Right lobe of liver (tissue), 4 donors: ENCODE measurements around the gene SMIM35.

Experiments
- CTCF ChIP-seq, 4 donors: fragments of 200-600 bp in 3 of 4; fragments of 450-650 bp in 1 of 4; IDR thresholded peaks; one replicate each; pipeline versions ENCODE4 v1.5.1 to v1.8.0; 2016 to 2022; ENCODE audit warnings: antibody characterized with exemption in 4 of 4, mild to moderate bottlenecking in 2 of 4
- POLR2A ChIP-seq: fragments of 450-650 bp; IDR thresholded peaks from one replicate; pipeline ENCODE4 v1.6.1; 2017; ENCODE audit warnings: antibody characterized with exemption, mild to moderate bottlenecking
- donor health status: DM: no; HTN: no; CAD: no.
- donor health status: DM: no; HTN: no; CAD: no.
- donor health status: DM: no; HTN: yes; CAD: no.

GRCh38 chr11:118095967-118096367, 9.2 kb upstream of the SMIM35 start:
- TF ChIP-seq CTCF (IDR thresholded peaks at IDR 0.05) (no peak), POLR2A (no peak)
